Measurements from ENCODE around the gene CRTC1.

- TF ChIP-seq CTCF (IDR thresholded peaks at IDR 0.05) (no peak), POLR2A (IDR thresholded peaks at IDR 0.05) (no peak)
These were observed 29.5 kb downstream of the CRTC1 start for GRCh38 chr19:18712981-18713380.

Data from uterus (tissue), 2 donors.